NCI-H146 treated with DMSO at 0.1 percent for 48 hours (cell line): Measurements from ENCODE around the gene PTBP1.

ENCODE experiments used
- DNase-seq: peaks from one replicate; lab custom pipeline; 2025; ENCODE audit not compliant: unreplicated experiment; lab: John Stamatoyannopoulos, UW

The PTBP1 gene

GRCh38 chr19:796692-797527 is at the start of gene PTBP1:
Gene PTBP1, plus strand, starts transcription at chr19:797452. Its CDS starts 46 bp downstream, at chr19:797498.
- peak; percentile 95 for DNase-seq

DNA sequence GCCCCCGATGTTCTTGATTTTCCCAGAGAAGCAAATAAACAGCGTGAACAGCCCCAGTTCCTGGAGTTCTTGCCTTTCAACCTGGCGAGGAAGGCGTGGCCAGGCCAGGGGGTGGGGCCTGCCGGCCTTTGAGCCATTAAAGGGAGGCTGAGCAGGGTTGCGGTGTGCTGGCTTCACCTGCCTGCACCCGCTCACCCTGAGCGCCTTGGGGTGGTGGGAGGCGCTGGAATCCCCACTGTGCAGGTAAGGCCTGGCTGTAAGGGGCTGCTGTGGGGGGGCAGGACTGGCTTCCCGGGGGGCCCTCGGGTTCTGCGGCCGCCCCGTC is 49.0 kb upstream of the PTBP1 start:
- no peak for DNase-seq

DNA sequence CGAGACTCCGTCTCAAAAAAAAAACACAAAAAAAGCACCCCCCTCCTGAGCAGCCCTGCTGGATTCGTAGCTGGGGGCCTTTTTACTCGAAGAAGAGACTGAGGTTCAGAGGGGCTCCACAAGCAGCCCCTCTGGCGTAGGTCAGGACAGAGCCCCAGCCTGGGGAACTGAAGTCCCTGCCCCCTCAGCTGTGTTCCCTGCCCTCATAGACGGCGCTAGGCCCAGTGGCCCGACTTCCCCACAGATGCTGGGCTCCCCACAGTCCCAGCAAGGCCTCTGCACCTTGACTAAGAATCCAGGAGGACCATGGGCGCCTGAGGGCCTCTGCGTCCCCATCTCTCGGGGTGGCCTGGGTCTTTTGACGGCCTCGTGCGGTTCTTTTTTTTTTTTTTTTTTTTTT is 47.4 kb upstream of the PTBP1 start:
- no peak for DNase-seq

GRCh38 chr19:750640-751423 is 46.4 kb upstream of the PTBP1 start, which contains the start of gene MISP:
Gene MISP, plus strand, starts transcription at chr19:751112. Its CDS starts 5,835 bp downstream, at chr19:756947.
- DNase-seq: peak; percentile 19

DNA sequence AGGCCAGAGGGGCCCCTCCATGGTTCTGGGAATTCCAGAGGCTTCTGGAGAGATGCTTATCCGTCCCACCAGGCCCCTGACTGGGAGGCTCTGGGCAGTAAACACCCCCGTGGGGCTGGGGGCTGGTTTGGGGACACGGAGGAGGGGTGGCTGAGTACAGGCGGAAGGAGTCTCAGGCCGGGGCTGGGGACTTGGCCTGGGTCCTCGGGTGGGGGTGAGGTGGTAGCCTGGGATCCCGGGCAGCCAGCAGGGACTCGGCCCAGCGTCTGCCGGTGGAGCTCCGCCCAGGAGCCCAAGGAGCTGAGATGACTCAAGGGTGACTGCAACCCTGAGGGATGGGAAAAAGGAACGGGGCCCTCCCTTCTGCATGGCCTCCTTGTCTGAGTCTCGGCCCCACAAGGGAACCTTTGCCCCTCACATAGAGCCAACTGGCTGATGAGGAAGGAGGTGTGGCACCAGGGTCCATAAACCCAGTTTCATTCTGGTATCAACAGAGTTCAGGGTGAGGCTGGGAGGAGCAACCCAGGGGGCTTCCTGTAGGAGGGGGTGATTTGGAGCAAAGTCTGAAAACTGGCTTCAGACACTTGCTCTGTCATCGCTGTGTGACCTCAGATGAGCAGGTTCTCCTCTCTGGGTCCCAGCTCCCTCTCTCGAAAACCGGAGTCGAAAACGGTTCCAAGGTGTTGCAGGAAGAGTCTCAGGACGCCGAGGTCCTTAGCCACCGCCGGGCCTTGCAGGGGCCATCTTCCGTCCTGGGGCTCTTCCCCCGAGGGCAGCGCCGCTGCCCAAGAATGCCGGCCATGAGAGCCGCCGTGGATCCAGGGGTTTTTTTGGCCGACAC is 45.5 kb upstream of the PTBP1 start:
- DNase-seq: no peak

GRCh38 chr19:752652-753517 is 44.4 kb upstream of the PTBP1 start:
- no peak for DNase-seq

DNA sequence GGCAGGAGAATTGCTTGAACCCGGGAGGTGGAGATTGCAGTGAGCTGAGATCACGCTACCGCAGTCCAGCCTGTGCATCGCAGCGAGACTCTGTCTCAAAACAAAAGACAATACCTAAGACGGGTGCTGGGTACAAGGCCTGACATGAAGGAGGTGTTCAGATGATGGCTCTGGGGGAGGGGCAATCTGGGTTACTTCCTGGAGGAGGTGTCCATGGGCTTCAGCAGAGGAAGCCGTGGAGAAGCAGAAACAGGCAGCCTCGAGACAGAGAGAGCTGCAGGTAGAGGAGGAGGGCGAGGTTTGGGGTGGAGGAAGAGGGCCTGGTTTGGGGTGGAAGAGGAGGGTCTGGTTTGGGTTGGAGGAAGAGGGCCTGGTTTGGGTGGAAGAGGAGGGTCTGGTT is 42.7 kb upstream of the PTBP1 start:
- DNase-seq: no peak

GRCh38 chr19:755063-755462 is 42.2 kb upstream of the PTBP1 start:
- no peak for DNase-seq

- no peak for DNase-seq
Measured at GRCh38 chr19:756236-756635, 41.0 kb upstream of the PTBP1 start.

- DNase-seq: no peak
Measured at GRCh38 chr19:756821-757688, 40.2 kb upstream of the PTBP1 start.

GRCh38 chr19:757811-758668 is 39.2 kb upstream of the PTBP1 start:
- no peak for DNase-seq

- DNase-seq: no peak
Measured at GRCh38 chr19:763181-763580, 34.1 kb upstream of the PTBP1 start.

DNA sequence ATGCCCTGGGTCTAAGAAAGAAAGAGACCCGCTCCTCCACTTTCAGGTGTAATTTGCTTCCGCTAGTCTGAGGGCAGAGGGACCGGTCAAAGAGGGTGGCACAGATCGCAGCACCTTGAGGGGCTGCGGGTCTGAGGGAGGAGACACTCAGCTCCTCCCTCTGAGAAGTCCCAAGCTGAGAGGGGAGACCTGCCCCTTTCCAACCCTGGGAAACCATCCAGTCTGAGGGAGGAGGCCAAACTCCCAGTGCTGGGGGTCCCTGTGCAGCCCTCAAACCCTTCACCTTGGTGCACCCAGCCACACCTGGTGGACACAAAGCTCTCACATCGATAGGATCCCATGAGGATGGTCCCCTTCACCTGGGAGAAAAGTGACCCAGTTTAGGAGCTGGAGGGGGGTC is 33.4 kb upstream of the PTBP1 start:
- DNase-seq: no peak

DNA sequence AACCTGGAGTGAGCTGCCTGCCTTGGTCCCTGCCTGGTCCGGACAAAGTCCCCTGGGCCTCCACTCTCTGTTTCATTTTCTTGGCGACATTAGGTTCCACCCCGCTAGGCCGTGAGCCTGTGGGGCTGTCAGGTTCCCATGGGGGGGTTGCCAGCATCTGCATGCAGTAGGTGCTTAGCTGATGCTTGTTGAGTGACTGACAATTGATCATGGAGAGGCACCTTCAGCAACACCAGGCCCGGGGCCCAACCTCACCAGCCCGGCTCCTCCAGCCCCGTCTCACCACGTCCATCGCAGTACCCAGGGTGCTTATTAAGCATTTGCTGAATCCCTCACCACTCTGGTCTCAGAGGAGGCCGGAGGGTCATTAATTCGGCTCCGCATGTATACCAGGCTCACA is 33.0 kb upstream of the PTBP1 start:
- DNase-seq: no peak

- DNase-seq: no peak
Measured at GRCh38 chr19:765179-765738, 32.0 kb upstream of the PTBP1 start.

GRCh38 chr19:768424-768823 is 28.8 kb upstream of the PTBP1 start:
- no peak for DNase-seq

GRCh38 chr19:769616-770015 is 27.6 kb upstream of the PTBP1 start:
- DNase-seq: no peak

GRCh38 chr19:771332-771785 is 25.9 kb upstream of the PTBP1 start:
- DNase-seq: no peak
